Stimulated activated CD8-positive, alpha-beta memory T cell treated with anti-CD3 and anti-CD28 coated beads, Interleukin-12 subunit alpha, Interleukin-12 subunit beta, amount 100 ng/mL, for 1 hour (primary cell): ENCODE measurements around the gene SEC61A2.
A peak's percentile ranks its signal among the peaks of the same experiment; 100 is the strongest.
"Not testable (repeated sequence)": the region's sequence is repeated elsewhere in the genome, so short reads cannot be mapped to it uniquely, and the experiment has no call there.

ENCODE experiments used
- DNase-seq: peaks from one replicate; pipeline ENCODE4 v3.0.0-alpha.2; 2020; ENCODE audit warnings: low read depth

The SEC61A2 gene

DNA sequence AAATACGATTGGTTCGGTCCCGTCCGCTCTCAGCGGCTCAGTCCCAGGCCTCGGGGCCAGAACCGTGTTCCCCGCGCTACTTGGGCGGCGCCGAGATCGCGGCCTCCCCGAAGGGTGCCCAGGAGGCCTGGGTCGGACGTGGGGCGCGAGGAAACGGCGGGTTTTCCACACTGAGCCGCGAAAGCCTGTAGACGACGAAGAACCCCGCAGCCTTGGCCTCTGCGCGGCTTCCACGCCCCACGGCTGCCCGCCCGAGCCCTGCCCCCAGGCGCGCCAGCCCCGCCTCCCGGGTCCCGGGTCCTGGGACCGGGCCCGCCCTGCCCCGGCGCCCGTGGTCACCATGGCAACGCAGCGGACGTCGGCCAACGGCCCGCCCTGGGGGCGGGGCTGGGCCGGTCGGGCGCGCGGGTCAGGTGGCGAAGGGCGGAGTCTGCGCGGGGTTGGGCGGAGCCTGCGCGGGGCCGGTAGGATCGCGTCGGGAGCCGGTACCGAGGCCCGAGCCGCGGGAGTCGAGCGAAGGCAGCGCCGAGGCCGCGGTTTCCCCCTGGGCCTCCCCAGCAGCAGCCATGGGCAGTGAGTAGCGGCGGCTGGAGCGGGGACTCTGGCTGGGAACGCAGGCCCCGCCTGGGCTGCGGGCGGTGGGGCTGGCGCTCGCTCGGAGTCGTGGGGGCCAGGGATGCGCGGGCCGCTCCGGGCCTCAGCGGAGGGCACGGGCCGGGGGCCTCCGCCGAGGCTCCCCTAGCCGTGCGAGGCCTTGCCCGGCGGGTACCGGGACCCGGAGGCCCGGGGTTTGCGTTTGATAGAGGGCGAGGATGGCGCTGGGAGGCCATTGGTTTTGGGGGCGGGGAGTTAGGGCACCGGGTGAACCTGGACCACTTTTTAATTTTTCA, at the start of gene SEC61A2:
SEC61A2 (plus strand) TSS at position 456 of the 890 bp plus-strand sequence; CDS start at position 567, 111 bp downstream.
- peak; percentile 95 for DNase-seq

DNA sequence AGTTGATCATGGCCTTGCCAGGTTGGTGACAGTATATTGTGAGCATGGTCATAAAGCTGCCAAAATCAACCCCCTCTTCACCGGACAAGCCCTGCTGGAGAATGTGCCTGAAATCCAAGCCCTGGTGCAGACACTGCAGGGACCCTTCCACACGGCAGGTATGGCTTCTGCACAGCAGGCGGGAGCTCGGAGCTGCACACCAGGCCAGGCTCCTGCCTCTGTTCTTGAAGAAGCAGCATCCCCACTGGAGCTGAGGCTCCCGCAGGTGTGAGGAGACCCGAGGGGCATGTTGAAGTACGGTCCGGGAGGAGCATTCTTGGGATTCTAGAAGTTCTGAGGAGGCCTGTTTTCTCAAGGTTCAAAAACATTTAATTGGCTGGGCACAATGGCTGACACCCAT, 48.0 kb upstream of the SEC61A2 start:
- DNase-seq: no peak

DNA sequence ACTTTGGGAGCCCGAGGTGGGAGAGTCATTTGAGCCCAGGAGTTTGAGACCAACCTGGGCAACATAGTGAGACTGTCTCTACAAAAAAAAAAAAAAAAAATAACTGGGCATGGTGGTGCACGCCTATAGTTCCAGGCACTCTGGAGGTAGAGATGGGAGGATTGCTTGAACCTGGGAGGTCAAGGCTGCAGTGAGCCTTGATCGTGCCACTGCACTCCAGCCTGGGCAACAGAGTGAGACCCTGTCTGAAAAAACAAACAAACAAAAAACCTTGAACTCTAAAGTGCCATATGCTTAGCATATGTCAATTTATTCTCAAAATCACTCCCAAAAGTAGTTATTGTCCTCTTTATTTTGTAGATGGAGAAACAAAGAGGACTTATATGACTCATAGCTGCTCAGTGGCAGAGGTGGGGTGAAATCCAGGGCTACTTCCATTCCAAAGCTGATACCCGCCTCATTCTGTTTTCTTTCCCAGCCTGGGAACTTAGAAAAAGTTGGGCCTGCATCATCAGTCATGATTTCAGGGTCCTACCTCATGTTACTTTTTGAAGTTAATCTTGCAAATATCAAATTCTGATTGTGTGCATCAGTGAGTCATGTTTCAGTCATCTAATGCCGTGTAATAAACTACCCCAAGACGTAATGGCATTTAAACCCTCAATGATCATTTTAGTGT, 47.5 kb upstream of the SEC61A2 start:
- no peak for DNase-seq

DNA sequence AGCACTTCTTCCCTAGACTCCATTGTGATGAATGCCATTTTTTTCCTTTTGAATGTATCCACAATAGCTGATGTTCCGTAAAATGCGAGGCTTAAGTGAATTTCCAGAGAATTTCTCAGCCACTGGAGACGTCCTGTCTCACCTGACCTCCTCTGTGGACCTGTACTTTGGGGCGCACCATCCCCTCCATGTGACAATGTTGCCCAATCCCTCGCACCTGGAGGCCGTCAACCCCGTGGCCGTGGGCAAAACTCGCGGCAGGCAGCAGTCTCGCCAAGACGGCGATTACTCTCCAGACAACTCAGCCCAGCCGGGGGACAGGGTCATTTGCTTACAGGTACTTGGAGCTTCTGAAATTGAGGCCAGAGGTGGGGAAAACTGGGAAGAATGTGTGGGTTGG, 40.6 kb upstream of the SEC61A2 start:
- no peak for DNase-seq

DNA sequence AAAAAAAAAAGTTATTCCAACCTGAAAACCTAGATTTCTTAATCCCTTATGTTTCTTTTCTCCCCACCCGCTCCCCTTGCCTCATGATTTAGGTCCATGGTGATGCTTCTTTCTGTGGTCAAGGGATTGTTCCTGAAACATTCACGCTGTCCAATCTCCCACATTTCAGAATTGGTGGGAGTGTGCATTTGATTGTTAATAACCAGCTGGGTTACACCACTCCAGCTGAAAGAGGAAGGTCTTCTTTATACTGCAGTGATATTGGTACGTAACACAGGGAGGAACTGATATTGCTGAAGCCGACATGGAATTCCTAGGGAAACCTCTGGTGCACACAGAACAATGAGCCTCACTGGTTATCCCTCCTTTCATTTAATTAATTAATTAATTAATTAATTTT, 38.1 kb upstream of the SEC61A2 start:
- DNase-seq: no peak

DNA sequence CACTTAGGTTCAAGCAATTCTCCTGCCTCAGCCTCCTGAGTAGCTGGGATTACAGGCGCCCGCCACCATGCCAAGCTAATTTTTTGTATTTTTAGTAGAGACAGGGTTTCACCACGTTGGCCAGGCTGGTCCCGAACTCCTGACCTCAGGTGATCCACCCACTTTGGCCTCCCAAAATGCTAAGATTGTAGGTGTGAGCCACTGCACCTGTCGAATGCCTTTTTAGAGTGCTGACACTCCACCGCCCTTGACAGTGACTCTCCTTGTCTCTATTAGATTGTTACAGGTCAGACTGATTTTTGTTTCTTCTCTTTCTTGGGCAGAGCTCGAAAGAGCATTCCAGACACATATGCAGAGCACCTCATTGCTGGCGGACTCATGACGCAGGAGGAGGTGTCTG, 32.1 kb upstream of the SEC61A2 start:
- DNase-seq: not testable (repeated sequence)

DNA sequence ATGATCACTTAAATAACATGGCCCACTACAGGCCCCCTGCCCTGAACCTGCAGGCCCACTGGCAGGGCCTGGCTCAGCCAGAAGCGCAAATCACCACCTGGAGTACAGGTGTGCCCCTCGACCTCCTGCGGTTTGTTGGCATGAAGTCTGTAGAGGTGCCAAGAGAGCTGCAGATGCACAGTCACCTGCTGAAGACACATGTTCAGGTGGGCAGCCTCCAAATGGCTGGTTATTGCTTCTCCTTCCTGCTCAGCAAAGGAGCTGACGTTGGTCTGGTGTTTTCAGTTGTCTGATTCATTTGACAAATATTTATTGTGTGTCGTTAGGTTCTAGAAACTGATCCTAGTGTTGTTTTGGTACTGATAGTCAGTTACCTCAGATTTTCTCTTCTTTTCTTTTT, 31.7 kb upstream of the SEC61A2 start:
- DNase-seq: no peak

DNA sequence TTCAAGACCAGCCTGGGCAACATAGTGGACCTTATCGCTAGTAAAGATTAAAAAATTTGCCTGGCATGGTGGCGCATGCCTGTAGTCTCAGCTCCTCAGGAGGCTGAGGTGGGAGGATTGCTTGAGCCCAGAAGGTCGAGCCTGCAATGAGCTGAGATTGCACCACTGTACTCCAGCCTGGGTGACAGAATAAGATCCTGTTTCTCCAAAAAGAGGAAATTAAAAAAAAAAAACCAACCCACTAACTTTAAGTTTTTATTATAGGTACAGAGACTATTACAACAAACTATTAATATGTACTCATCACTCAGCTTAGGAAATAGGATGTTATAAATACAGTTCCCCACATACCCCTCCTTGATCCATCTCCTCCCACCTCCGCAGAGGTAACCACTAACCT, 30.5 kb upstream of the SEC61A2 start:
- DNase-seq: no peak

DNA sequence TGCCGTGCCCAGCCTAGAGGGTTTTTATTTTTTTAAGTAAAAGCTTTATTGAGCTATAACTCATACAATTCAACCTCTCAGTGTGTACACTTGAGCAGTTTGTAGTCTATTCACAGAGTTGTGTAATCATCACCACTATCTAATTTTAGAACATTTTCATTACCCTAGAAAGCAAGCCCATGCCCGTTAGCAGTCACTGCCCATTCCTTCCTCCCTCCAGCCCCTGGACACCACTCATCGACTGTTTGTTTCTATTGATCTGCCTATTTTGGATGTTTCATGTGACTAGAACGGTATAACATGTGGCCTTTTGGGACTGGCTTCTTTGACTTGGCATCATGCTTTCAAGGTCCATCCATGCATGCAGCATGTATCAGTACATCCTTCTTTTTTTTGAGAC, 25.7 kb upstream of the SEC61A2 start:
- DNase-seq: no peak

DNA sequence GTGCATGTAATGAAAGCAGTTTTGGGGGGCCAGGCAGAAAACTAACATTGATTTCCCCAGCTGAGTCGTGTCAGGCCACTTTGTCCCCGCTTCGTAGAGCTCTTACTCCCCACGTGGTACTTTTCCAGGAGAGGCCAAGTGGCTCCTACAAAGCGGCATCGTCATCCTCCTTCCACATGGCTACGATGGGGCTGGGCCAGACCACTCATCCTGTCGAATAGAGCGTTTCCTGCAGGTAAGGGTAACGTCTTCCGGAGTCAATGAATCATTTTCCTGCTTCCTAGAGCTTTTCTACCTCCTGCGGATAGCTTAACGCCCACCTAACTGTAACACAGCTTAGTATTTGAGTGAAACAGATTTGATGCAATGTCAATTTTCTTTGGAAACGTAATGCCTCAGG, 21.7 kb upstream of the SEC61A2 start:
- DNase-seq: no peak

DNA sequence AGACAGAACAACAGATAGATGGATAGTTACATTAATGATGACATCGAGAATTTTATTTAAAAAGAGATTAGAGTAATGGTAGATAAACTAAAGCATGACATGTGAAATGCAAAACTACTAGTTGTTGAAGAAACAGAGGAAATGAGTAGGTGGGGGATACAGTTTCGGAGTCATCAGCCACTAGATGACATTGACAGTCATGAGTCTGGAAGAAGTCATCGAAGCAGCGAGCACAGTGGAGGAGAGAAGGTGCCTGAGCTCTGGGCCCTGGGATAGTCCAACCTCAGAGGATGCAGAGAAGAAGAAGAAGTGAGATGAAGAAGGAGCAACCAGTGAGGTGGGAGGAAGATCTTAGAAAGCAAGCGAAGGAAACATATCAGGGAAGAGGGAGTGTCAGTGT, 20.2 kb upstream of the SEC61A2 start:
- DNase-seq: no peak

DNA sequence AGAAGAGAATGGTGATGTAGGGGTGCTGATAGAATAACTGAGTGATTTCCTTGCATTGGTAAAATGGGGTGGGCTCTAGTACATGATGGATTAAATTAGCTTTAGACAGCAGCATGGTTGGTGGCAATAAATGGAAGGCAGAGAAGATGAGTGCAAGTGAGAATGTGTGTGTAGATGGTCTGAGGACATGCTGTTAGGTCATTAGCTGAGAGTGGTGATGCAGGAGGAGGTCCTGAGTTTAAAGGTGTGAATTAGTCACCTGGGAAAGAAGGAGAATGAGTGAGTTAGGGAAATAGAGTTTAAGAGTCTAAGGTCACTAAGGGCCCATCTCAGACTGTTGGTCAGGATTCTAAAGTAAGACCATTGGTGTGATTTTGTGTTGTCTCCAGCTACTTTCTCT, 17.9 kb upstream of the SEC61A2 start:
- DNase-seq: no peak

DNA sequence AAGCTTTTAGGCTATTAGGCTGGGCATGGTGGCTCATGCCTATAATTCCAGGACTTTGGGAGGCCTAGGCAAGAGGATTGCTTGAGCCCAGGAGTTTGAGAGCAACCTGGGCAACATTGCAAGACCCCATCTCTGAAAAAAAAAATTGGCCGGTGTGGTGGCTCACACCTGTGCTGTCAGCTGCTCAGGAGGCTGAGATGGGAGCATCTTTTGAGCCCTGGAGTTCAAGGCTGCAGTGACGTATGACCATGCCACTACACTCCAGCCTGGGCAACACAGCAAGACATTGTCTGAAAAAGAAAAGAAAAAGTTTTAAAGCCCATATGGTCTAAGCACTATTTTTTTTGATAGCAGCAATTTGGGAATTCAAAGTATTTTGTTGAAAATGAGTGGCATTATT, 15.8 kb upstream of the SEC61A2 start:
- DNase-seq: no peak

DNA sequence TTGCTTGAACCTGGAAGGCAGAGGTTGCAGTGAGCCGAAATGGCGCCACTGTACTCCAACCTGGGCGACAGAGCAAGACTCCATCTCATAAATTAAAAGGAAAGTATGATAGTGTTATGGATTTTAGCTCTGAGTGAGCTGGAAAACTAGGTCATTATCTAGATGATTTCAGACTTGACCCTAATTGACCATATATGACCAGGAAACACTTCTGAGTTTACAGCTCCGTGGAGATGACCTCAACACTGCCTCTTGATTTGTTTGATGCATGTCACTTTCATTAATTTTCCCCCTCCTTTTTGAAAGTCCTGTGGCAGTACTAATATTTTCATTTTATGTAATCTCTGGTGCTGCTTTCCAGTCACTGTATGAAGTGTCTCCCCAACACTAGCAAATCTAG, 7.8 kb upstream of the SEC61A2 start:
- DNase-seq: no peak

DNA sequence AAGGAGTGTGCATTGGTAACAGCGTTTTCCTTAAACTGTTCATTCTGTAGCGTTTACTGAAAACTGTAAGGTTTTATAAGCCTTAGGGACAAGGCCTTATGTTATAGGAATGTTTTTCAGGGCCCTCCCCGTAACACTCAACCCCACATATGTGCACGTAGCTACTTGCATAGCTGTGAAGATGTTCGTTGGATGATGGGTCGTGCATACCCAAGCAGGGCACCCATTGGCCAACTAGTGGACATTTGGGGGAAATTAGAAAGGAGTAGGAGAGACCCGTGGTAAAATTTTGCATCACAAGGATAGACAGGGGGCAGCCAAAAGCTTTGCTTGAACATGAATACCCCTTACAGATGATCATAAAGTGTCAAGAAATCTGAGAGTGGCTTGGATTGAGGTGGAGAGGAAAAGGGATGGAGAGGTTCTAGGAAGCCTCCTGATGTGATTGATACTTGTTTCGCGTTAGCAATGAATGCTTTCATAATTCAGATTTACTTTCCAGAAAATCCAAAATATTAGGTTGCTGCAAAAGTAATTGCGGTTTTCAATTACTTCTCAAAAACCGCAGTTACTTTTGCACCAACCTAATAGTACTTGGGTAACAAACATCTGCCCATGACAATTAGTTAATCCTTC, 878 bp downstream of the SEC61A2 start:
- DNase-seq: no peak

DNA sequence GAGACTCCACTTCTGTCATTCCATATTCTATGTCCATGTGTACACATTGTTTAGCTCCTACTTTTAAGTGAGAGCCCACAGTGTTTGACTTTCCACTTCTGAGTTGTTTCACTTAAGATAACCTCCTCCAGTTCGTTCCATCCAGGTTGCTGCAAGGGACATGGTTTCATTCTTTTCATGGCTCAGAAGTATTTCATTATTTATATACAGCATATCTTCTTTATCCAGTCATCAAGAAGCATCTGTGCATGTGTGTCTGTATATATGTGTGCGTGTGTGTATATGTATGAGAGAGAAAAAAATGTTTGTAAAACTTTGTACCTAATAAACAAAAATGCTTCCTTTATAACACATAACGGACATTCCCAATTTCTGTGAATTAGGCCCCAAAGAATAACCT, 6.2 kb downstream of the SEC61A2 start:
- no peak for DNase-seq

DNA sequence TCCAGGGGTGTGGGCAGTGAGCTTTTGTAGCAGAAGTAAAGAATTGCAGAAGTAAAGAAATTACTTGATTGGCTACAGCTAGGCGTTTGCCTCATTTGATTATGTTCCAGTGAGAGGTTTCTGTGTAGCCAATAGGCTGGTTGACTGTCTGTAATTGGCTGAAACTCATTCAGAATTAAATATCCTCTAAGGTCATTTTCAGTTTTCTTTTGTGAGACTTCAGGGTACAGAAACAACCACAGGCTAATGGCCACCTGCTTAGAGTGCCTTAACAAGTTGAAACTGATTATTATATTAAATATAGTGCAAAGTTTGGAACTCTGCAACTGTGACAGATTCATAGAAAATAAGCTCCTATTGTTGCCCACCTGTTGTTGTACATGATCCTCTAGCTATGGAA, 10.6 kb downstream of the SEC61A2 start:
- DNase-seq: no peak

DNA sequence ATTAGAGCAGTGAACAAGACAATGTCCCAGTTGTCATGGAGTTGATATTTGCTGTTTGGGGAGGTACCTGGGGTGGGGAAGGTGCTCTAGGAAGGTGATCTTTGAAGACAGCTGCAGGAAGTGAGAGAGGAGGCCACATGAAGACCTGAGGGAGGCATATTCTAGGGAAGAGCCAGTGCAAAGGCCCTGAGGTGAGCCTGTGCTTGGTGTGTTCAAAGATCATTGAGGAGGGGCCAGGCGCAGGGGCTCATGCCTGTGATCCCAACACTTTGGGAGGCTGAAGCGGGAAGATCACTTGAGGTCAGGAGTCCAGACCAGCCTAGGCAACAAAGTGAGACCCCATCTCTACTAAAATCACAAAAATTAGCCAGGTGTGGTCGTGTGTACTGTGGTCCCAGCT, 15.1 kb downstream of the SEC61A2 start:
- DNase-seq: no peak

DNA sequence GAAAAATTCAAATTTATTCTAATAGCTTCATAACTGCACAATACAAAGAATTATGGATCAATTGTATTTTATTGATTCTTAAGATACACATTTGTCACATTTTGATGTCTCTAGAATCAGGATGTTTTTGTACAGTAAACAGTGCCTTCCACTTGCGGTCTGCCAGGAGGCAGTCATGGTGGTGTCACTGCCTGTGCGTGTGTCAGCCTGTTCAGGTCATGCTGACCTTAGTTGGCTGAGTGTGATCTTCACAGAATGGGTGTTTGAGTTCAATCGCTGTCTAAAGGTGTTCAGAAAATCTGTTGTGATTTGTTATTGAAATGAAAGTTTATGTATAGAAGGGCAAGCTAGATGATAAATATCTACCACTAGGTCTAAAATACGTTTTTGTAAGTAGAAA, 20.7 kb downstream of the SEC61A2 start:
- no peak for DNase-seq

DNA sequence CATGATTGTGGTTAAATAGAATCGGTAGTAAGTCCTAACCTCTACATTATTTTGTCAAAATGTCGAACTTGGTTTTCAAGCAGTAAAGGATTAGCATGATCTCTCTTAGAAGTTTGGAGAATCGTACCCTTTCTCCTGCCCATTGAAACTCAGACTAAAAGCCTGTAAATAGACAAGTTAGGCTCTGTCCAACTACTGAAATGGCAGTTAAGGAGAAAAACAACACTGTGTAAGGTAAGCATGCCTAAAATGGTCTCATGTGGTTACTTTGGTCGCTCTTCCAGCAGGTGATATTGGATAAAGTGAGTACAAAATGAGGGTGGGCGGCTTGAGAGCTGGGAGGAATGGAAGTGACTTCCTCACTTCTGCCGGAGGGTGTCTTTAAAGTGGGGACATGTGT, 25.0 kb downstream of the SEC61A2 start:
- no peak for DNase-seq

DNA sequence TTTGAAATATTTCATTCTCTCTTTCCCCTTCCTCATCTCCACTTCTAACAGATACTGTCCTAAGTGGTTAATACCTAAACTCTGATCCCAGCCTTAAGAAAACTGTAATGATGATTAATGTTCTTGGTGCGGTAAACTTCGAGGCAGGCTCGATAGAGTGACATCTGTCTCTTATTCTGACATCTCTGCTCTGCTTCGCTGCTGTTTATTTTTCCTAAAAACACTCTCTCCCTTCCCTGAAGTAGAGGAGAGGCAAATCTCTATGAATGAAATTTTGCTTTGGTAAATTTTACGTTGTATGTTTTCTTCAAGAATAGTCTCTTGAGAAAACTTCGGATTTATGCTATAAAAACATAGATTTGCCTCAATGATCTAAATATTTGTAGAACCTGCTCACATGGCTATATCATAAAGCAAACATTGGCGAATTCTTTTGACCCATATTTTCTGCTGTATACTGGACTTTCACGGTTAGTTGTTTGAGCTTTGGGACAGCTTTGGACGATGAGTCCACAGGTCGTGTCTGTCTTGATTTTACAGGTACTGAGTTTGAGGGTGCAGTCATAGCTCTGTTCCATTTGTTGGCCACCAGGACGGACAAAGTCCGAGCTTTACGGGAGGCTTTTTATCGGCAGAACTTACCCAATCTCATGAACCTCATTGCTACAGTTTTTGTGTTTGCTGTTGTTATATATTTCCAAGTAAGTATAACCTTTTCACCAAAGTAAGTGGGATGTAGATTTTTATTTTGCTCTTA, 27.1 kb downstream of the SEC61A2 start:
- DNase-seq: no peak

DNA sequence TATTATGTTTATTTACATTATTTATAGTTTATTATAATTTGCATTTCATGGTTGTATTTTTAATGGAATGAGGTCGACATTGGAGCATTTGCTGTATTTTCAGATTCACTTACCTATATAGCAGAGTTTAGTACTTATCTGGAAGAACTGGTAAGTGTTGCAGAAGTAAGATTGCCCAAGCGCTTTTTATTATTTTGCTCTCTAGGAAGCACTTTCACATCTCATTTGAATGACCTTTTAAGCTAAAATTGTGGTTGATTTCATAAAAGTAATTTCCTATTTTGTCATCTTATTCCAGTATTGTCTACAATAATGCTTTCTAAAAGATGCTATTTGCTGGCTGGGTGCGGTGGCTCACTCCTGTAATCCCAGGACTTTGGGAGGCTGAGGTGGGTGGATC, 28.6 kb downstream of the SEC61A2 start:
- no peak for DNase-seq
